ENCODE data around the gene CYSRT1.

DNA sequence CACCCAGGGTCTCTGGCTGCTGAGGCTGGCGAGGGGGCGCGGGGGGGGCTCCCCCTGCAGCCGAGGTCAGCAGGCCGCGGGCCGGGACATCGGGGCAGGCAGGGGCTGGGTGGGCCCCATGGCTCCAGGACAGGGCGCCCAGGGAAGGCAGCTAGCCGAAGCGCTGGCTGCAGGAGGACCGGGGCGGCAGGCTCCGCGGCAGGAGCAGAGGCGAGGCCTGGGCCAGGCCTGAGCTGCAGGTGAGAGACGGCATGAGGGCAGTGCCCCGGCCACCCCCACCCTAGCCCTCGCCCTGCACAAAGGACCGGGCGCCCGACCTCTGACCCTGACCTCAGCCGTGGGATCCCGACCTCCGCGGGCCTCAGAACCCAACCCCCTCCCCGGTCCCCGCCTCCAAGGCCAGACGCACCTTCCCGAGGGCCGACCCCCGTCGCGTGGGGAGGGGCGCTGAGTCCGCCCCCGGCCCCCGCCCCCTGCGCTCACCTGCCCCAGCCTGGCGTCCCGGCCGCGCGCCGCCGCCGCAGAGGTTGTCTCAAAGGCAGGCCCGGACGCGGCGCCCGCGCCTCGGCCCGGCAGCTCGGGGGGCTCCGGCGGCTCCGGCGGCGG, 3.4 kb upstream of the CYSRT1 start:
- TF ChIP-seq CTCF (IDR thresholded peaks at IDR 0.05) (no peak), POLR2A (IDR thresholded peaks at IDR 0.05) (no peak), EP300 (IDR thresholded peaks at IDR 0.05) (no peak), POLR2AphosphoS5 (IDR thresholded peaks at IDR 0.05) (no peak)
